Superior temporal gyrus (tissue), 1 donor: ENCODE measurements around the gene MAP4K3.
A peak's percentile ranks its signal among the peaks of the same experiment; 100 is the strongest.

Source experiments
- DNase-seq: peaks from one replicate; pipeline ENCODE4 v3.0.0-alpha.2; 2016; ENCODE audit errors: extremely low spot score

MAP4K3 gene

GRCh38 chr2:39445934-39446333 lies 8.8 kb upstream of the MAP4K3 start:
- no peak for DNase-seq

GRCh38 chr2:39443009-39443408 lies 5.9 kb upstream of the MAP4K3 start:
- DNase-seq: no peak

- DNase-seq: peak; percentile 44
Observed at GRCh38 chr2:39437522-39438296, 624 bp upstream of the MAP4K3 start.

- DNase-seq: peak; percentile 68
Observed at GRCh38 chr2:39435741-39436591, 1.1 kb downstream of the MAP4K3 start.

- DNase-seq: no peak
Observed at GRCh38 chr2:39435234-39435633, 1.9 kb downstream of the MAP4K3 start.

- DNase-seq: peak; percentile 16
Observed at GRCh38 chr2:39434233-39434897, 2.7 kb downstream of the MAP4K3 start.

GRCh38 chr2:39433586-39434195 lies 3.4 kb downstream of the MAP4K3 start:
- peak; percentile 21 for DNase-seq

- peak; percentile 9 for DNase-seq
Observed at GRCh38 chr2:39432701-39433100, 4.4 kb downstream of the MAP4K3 start.

- peak; percentile 28 for DNase-seq
Observed at GRCh38 chr2:39431592-39432316, 5.3 kb downstream of the MAP4K3 start.

- peak; percentile 10 for DNase-seq
Observed at GRCh38 chr2:39429746-39430145, 7.3 kb downstream of the MAP4K3 start.

- DNase-seq: no peak
Observed at GRCh38 chr2:39424951-39425350, 12.1 kb downstream of the MAP4K3 start.

GRCh38 chr2:39422700-39423099 lies 14.4 kb downstream of the MAP4K3 start:
- no peak for DNase-seq

- no peak for DNase-seq
Observed at GRCh38 chr2:39421354-39421753, 15.7 kb downstream of the MAP4K3 start.

GRCh38 chr2:39419282-39420223 lies 17.5 kb downstream of the MAP4K3 start:
- no peak for DNase-seq

GRCh38 chr2:39418491-39418890 lies 18.6 kb downstream of the MAP4K3 start:
- no peak for DNase-seq

GRCh38 chr2:39416140-39416539 lies 20.9 kb downstream of the MAP4K3 start:
- no peak for DNase-seq

GRCh38 chr2:39413063-39413737 lies 23.9 kb downstream of the MAP4K3 start:
- no peak for DNase-seq

- no peak for DNase-seq
Observed at GRCh38 chr2:39411181-39411944, 25.7 kb downstream of the MAP4K3 start.
